ENCODE results near the gene ZBTB4. TPM values are rescaled to one million over a fixed set of nuclear protein-coding genes. Genes with fewer than 3 reads are reported as not detected.

Gene ZBTB4
- total RNA-seq, 1 donor from 2014 or later, result 65.5 TPM

DNA sequence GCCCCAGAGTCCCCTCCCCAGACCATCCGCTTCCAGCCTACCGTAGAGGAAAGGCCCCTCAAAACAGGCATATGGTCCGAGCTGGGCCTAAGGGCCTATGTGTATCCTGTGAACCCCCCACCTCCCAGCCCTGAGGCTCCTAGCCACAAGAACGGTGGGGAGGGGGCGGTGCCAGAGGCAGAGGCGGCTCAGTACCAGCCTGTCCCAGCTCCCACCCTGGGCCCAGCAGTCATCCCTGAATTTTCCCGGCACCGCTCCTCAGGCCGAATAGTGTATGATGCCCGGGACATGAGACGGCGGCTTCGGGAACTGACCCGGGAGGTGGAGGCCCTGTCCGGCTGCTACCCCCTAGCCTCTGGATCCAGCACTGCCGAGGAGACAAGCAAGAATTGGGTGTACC is 58.2 kb downstream of the ZBTB4 start:
- no peak for DNase-seq (ENCODE audit: low spot score)

DNA sequence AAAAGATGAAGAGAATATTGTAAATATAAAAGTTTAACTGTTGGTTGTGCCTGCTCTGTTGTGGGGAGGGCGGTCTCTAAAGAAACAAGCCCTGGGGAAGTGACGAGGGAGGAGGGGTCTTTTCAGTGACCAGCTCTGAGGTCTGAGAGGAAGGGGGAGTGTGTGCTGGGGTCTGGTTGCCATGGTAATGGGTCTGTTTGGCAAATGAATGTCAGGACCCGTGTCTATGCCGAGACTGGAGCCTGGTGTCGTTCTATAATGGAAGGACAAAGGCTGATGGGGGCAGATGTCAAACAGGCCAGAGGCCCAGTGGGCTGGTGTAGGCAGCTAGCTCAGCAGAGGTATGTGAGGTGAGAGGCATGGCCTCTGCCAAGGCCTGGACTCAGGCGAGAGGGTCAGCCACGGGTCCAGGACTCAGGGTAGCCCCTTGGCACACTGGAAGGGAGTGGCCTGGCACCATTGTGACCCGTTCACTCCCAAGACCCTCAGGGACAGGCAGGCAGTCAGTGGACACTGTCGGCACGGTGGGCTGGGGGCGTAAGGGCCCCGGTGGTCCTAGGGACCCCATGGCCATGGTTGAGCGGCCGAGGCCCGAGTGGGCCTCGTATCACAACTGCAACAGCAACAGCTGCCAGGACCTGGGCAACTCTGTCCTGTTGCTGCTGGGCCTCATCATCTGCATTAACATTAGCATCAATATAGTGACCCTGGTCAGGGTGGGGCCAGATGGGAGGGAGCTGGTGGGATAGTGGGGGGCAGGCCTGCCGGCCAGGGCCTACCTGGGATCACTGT is 59.4 kb downstream of the ZBTB4 start, which contains the start of gene SPEM1:
TSS of gene SPEM1 (plus strand) at position 506 of the 792 bp plus-strand sequence. CDS start at position 567, 61 bp downstream.
- DNase-seq (ENCODE audit: low spot score), result no peak

DNA sequence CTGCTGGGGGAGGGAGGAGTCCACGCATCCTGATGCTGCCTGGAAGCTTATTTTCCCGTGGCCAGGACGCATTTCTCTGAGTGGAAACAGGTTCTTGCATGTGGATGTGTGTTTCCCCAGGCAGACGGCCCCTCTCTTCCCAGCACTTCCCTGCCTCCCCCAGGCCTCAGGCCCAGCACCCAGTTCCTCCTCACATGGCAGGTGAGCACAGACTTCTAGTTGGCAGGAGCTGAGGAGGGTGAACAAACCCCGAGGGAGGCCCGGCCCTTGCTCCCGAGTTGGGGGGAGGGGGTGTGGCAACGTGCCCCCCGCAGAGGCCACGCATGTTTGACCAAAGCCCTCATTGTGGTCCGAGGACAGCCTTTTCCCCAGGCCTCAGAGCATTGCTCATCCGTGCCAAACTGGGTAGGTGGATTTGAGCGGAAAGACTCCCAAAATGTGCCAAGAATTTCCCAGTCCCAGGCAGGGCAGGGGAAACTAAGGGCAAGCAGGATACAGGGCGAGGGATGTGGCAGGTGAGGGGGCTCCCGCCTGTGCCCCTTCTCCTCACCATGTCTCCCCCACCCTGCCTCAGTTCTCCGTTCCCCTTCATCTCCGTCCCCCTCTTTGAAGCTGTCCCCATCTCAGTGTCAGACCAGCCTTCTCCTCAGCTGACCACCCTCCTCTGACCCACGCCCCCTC is 60.8 kb downstream of the ZBTB4 start:
- no peak for DNase-seq (ENCODE audit: low spot score)

- DNase-seq (ENCODE audit: low spot score), result no peak
These were observed 62.3 kb downstream of the ZBTB4 start for GRCh38 chr17:7417056-7417655.

DNA sequence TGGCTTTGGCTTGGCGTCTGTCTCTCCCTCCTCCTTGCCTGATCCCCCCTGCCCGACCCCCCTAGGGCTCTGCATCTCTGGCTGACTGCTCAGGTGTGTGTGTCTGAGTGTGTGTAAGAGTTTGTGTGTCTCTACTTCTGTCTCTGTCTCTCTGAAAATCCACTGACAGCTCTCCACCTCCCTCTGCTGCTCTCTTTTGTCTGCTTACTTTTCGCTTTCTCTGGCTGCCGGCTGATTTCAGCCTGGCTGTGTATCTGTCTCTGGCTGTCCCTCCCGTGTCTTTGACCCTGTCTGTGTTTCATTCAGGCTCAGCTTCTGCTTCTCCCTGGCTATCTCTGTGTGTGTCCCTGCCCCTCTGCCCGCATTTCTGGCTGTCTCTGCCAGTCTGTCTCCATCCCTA is 63.1 kb downstream of the ZBTB4 start:
- no peak for DNase-seq (ENCODE audit: low spot score)

- no peak for DNase-seq (ENCODE audit: low spot score)
These were observed 63.6 kb downstream of the ZBTB4 start for GRCh38 chr17:7415784-7416183.

GRCh38 chr17:7414837-7415236 is 64.6 kb downstream of the ZBTB4 start:
- no peak for DNase-seq (ENCODE audit: low spot score)

- DNase-seq (ENCODE audit: low spot score), result no peak
These were observed 66.0 kb downstream of the ZBTB4 start for GRCh38 chr17:7413346-7413985.

- DNase-seq (ENCODE audit: low spot score), result no peak
These were observed 68.0 kb downstream of the ZBTB4 start for GRCh38 chr17:7411427-7411750.

DNA sequence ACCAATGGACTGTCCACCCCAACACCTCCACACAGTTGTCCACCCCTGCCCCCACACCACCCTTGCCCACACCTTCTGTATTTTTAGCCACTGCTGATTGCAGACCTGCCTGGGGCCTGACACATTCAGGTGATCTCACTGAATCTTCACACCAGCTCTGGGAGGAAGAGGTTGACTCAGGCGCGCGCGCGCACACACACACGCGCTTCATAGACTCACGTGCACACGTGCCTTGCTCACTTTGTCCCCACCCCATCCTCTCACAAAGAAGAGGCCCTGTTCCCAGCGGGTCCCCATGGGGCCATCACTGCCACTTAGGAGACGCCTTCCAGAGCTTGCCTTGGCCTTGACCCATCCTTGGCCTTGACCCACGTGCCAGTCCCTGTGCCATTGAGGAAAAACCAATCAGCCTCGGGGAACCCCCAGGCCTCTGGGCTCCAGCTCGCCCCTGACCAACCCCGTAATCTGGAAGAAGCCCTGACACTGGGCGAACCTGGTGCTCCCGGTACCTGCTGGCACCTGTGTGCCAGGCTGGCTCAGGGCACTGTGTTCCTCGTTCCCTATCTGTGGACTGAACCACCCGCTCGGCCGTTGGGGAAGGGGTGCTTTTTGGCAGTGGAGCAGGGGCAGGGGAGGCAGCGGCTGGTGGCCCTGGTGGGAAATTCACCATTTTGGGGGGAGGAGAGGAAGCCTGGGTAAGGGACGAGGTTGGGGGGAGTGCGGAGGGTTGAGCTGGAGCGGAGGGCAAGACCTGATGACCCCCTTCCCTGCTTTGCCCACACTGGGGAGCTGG is 68.6 kb downstream of the ZBTB4 start:
- DNase-seq (ENCODE audit: low spot score), result no peak

GRCh38 chr17:7409716-7410115 is 69.7 kb downstream of the ZBTB4 start:
- DNase-seq (ENCODE audit: low spot score), result no peak

Other genes starting within 250 kb of the ZBTB4 start
- 38.4 TPM for gene DVL2, start 245.1 kb downstream of the ZBTB4 start, total RNA-seq
- gene PHF23, start 240.2 kb downstream of the ZBTB4 start, total RNA-seq, result 37.6 TPM
- gene GABARAP, start 237.2 kb downstream of the ZBTB4 start, total RNA-seq, result 453 TPM
- 116 TPM for gene CTDNEP1, start 227.9 kb downstream of the ZBTB4 start, total RNA-seq
- 46.3 TPM for gene ELP5, start 227.4 kb downstream of the ZBTB4 start, total RNA-seq
- 157 TPM for gene CLDN7, start 217.2 kb downstream of the ZBTB4 start, total RNA-seq
- 11.2 TPM for gene SLC2A4, start 197.9 kb downstream of the ZBTB4 start, total RNA-seq
- gene YBX2, start 185.0 kb downstream of the ZBTB4 start, total RNA-seq, result not detected
- gene EIF5A, start 172.0 kb downstream of the ZBTB4 start, total RNA-seq, result 425 TPM
- 67.6 TPM for gene GPS2, start 164.3 kb downstream of the ZBTB4 start, total RNA-seq
- 49.6 TPM for gene NEURL4, start 150.3 kb downstream of the ZBTB4 start, total RNA-seq
- gene ACAP1, start 143.1 kb downstream of the ZBTB4 start, total RNA-seq, result 12.7 TPM
- gene KCTD11, start 127.5 kb downstream of the ZBTB4 start, total RNA-seq, result 11.5 TPM
- not detected for gene TMEM95, start 124.5 kb downstream of the ZBTB4 start, total RNA-seq
- 12.3 TPM for gene TNK1, start 98.5 kb downstream of the ZBTB4 start, total RNA-seq
- 43.0 TPM for gene PLSCR3, start 85.1 kb downstream of the ZBTB4 start, total RNA-seq
- gene TMEM256, start 75.5 kb downstream of the ZBTB4 start, total RNA-seq, result 115 TPM
- gene NLGN2, start 71.8 kb downstream of the ZBTB4 start, total RNA-seq, result 22.3 TPM
- not detected for gene SPEM1, start 59.3 kb downstream of the ZBTB4 start, total RNA-seq
- gene SPEM2, start 54.0 kb downstream of the ZBTB4 start, total RNA-seq, result not detected
- not detected for gene SPEM3, start 50.8 kb downstream of the ZBTB4 start, total RNA-seq
- 8.1 TPM for gene TMEM102, start 44.2 kb downstream of the ZBTB4 start, total RNA-seq
- gene FGF11, start 40.1 kb downstream of the ZBTB4 start, total RNA-seq, result 3.5 TPM
- 6.8 TPM for gene CHRNB1, start 34.6 kb downstream of the ZBTB4 start, total RNA-seq
- gene SLC35G6, start 1.8 kb upstream of the ZBTB4 start, total RNA-seq, result not detected
- gene POLR2A, start 4.7 kb upstream of the ZBTB4 start, total RNA-seq, result 151 TPM
- gene TNFSF12, start 69.4 kb upstream of the ZBTB4 start, total RNA-seq, result 30.6 TPM
- 23.0 TPM for gene TNFSF13, start 79.1 kb upstream of the ZBTB4 start, total RNA-seq
- 43.9 TPM for gene SENP3, start 82.3 kb upstream of the ZBTB4 start, total RNA-seq
- gene CD68, start 100.0 kb upstream of the ZBTB4 start, total RNA-seq, result 61.0 TPM
- 68.1 TPM for gene MPDU1, start 104.2 kb upstream of the ZBTB4 start, total RNA-seq
- 8.0 TPM for gene SOX15, start 110.5 kb upstream of the ZBTB4 start, total RNA-seq
- 30.6 TPM for gene FXR2, start 135.3 kb upstream of the ZBTB4 start, total RNA-seq
- 57.1 TPM for gene SAT2, start 148.2 kb upstream of the ZBTB4 start, total RNA-seq
- not detected for gene SHBG, start 150.5 kb upstream of the ZBTB4 start, total RNA-seq
- 10.0 TPM for gene ATP1B2, start 171.3 kb upstream of the ZBTB4 start, total RNA-seq
- gene TP53, start 207.9 kb upstream of the ZBTB4 start, total RNA-seq, result 131 TPM
- gene WRAP53, start 208.8 kb upstream of the ZBTB4 start, total RNA-seq, result 6.5 TPM
- 2.3 TPM for gene EFNB3, start 225.6 kb upstream of the ZBTB4 start, total RNA-seq
- gene DNAH2, start 238.1 kb upstream of the ZBTB4 start, total RNA-seq, result 1.5 TPM